DMS153 treated with DMSO at 0.1 percent for 48 hours (cell line): ENCODE data around the gene SCLY.
"Not testable (repeated sequence)": the region's sequence is repeated elsewhere in the genome, so short reads cannot be mapped to it uniquely, and the experiment has no call there.

Experiments used
- DNase-seq: peaks from one replicate; lab custom pipeline; 2025; ENCODE audit not compliant: unreplicated experiment; lab: John Stamatoyannopoulos, UW

Gene SCLY

DNA sequence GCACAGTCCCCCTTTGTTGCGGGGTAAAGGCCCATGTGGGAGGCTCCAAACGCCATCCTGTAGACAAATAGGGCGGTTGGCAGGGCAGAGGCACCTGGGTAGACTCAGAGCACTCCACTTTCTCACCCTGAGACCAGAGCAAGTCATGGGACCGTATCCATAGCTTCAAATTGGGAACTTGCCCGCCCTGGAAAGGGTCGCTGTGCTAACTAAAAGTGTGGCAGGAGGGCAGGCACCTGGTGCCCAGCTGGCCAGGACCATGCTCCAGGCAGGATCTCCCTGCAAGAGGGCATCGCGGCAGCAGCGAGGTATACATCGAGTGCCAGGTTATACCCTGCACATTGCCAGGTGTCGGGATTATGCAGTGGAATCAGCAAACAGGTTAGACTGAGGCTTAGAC lies 20.8 kb upstream of the SCLY start:
- DNase-seq, result no peak

DNA sequence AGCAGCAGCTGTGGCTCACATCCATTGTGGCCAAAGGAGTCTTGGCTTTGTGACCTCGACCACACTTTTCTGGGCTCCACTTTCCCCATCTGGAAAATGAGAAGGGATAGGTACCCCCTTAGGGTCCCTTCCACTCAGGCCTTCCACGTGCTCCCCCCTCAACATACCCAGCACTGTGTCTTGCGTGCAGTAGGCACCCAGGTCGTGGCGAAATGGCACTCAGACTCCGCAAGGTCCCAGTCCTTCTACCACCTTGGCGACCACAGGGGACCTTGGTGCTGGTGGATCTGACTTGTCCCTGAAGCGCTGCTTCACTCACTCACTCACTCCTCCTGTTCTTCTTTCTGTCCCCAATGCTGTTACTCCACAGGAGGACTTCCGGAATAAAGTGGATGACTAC lies 19.9 kb upstream of the SCLY start:
- DNase-seq, result no peak

DNA sequence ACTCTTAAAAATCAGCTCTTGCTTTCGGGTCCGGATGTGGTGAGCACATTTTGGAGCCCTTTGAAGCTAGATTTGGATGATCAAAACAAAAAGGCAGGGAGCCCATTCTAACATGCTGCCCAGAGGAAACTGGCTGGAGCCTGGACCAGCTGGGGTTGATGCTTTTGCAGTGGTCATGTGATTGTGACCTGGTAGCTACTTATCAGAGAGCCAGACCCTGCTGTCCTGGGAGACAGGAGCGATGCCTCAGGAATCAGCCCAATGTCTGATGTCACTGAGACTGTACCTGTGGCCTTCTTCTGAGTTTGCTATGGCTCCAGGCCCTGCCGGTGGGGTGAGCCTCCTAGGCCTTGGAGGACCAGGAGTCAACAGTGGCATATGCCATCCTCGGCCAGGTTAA lies 18.7 kb upstream of the SCLY start:
- DNase-seq, result no peak

DNA sequence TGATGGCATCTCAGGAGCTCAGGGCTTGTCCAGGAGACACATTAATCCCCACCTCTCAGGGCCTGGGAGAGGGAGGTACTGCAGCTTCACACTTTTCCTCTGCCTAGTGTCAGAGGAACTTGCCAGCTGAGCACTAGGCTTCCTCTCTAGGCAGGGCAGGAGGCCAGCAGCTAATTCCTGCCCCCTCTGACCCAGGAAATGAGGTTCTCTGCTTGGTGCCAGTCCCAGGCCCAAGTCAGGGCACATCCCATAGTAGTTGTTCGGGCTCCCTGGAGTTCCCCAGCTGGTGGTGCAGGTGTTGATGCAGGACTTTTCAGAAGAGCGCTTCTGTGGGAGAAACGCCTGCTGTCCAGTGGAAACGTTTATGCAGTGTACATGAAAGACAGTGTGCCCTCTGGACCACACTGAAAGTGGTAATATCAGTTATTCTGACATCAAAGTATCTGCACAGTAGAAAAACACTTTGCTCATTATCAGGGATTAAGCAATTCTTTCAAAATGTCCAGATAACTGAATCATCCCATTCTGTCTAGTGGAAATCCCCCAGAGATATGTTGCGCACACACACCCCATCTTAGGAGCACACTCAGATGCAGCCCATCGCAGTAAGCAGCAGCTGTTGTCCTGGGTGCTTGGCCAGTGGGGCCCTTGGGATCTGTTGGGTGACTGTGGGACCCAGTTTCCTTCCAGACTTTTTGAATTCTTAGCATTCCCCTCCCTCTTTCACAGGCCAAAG lies 17.8 kb upstream of the SCLY start:
- DNase-seq, result no peak

DNA sequence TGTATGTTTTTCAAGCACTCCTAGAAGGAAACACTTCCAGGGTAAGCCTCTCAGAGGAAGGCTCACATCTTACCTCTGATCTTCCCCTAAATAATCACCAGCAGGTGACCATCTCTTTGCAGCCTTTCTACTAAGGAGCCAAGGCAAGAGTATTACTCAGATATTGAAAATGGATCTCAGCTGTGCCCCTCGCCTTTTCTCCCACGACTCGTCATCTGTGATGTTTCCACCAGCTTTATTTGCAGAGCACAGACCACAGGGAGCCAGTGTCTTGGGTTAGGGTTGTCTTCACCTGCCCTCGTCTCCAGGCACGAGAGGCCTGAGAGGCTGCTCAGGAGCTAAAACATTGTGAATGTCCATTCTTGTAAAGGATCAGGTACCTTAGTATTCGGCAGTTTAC lies 16.9 kb upstream of the SCLY start:
- DNase-seq, result no peak

DNA sequence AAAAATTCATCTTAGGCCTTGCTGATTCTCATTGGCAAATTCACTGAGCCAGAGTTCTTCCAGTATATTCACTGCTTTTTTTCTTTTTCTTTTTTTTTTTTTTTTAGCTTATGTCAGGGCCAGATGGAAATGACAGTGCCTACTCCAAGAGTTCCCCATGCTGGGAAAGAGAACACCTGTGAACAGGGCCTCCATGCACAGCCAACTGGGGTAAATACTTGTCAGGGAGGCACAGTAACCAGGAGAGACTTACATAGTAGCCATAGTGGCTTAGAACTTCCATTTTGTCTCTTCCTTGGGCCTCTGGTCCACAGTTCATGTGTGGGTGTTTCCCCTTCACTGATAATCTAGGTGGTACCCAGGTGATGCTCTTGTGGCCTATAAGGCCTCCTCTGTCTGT lies 15.2 kb upstream of the SCLY start:
- no peak for DNase-seq

DNA sequence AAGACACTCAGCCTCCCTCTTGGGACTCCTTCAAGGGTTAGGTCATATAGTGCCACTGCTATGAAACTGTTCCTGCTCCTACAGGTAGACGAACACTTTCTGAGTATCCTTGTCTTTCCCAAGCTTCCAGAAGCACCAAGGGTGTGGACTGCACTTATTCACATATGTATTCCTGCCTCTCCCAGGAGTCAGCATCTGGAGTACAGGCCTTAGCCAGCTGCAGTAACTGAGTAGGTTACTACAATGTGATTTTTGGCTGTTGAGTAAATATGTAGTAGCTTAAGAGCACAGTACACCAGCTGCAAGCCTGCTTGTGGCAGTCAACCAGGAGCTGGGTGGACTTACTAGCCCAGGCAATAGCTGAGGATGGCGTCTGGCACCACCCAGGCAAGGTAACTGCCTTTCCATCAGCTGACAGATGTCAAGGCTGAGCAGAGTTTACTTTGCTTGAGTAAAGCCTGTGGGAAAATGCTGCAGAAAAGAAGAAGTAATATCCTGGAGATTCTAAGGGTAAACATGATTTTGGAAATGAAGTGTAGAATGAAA lies 14.0 kb upstream of the SCLY start:
- no peak for DNase-seq

DNA sequence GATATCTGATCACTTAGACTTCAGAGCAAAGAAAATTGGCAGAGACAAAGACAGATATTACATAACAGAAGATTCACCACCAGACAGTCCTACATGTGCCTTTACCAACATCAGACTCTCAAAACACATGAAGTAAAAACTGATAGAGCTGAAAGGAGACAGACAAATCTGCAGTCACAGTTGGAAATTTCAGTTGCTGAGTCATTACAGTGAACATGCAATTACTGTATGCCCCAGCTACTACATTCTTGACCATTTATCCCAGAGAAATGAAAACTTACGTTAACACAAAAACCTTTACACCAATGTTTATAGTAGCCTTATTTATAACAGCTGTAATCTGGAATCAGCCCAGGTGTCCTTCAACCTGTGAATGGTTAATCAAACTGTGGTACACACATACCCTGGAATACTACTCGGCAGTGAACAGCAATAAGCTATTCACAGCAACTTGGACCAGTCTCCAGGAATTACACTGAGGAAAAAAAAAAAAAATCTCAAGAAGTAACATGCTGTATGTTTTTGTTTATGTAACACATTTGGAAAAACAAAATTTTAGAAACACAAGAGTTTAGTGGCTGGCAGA lies 7.5 kb upstream of the SCLY start:
- DNase-seq, result no peak

DNA sequence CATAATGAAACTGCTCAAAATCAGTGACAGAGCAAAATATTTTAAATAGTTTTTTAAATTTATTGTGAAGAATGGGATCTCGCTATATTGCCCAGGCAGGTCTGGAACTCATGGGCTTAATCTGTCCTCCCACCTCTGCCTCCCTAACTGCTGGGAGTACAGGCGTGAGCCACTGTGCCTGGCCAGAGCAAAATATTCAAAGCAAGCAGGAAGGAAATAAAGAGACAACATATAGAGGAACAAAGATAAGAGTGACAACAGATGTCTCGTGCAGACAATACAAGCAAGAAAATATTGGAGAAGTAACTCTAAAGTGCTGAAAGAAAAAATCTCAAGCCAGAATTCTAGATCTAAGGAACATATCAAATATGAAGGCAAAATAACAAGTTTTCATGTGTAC lies 5.0 kb upstream of the SCLY start:
- no peak for DNase-seq

DNA sequence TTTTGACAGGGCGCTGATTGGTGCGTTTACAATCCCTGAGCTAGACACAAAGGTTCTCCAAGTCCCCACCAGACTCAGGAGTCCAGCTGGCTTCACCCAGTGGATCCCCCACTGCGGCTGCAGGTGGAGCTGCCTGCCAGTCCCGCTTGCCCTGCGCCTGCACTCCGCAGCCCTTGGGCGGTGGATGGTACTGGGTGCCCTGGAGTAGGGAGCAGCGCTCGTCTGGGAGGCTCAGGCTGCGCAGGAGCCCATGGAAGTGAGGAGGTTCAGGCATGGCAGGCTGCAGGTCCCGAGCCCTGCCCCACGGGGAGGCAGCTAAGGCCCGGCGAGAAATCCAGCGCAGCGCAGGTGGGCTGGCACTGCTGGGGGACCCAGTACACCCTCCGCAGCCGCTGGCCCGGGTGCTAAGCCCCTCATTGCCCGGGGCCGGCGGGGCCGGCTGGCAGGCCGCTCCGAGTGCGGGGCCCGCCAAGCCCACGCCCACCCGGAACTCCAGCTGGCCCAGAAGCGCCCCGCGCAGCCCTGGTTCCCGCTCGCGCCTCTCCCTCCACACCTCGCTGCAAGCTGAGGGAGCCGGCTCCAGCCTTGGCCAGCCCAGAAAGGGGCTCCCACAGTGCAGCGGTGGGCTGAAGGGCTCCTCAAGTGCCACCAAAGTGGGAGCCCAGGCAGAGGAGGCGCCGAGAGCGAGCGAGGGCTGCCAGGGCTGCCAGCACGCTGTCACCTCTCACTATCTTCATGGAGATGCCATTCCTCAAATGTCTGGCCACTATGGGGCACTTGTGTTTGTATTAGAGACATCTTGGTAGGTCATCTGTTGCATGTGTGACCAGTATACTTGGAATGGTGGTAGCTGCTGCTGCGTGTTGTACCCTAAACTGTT lies 2.9 kb upstream of the SCLY start:
- DNase-seq, result not testable (repeated sequence)

DNA sequence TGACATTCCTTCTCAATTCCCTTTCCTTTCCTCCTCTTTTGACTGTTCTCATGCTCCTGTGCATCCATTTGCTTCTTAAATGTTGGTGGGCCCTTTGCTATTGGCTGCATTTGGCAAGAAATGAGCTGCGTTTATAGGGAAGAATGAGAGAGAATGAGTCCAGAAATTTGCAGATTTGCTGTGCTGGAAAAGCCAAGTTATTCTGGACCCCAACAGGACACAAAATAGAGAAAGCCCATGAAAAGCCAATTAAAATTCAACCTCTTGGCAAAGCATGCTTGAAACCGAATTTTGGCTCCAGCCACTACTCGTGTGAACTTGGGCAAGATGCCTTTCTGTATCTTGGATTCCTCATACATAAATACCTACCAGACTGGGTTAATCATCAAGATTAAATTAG lies 1.3 kb upstream of the SCLY start:
- no peak for DNase-seq

DNA sequence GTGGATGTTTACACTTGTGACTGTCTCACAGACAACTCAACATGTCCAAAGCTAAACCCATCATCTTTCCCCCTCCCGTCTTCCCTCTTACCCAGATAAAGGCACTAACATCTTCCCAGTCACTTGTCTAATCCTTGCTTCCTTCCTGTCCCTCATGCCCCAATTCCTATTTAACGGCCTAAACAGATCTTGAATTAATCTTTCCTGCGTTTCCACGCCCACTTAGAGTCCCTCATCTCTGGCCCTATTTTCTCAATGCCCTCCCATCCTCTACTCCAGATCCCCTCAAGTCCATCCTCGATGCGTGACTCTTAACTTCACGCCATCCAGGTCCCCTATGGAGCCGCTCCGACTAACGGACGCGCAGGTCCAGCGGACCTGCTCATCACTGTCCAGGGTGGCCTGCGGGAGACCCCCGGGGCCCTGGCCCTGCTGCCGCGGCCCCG lies 682 bp upstream of the SCLY start:
- no peak for DNase-seq

DNA sequence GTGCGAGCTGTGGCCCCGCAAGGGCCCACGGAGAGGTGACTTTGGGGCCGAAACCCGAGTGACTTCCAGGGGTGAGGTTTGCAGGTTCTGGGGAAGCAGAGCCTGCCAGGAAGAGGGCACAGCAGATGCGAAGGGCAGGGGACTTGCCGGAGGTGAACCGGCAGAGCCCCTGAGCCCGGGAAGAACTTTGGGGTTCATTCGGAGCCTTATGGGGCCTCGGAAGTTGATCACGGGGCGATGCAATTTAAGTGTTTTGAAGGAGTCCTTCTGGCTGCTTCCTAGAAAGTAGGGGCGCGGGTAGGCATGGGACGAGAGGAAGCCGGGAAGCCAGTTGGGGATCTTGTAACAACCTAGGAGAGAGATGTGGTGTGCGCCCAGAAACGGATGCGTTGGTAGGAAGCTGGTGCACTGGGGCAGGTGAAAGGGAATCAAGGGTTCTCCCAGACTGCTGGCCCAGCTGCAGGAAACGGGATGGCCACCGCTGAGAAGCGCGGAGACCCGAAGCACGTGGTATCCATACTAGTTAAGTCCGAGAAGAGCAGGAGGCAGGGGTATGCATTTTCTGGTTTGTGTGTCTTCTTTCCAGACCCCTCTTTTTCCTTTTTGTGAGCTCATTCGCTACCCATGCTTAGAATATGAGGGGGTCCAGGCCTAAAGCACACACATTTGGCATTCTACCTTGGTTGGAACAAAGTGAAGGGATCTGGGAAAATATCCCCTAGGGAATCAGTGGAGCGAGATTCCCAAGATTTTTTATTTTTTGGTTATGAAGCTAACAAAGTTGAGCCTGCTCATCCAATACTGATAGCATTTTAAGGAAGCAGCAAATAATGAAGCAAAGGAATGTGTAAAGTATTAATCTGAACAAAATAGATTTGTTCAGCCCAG lies 758 bp downstream of the SCLY start:
- peak; percentile 12 for DNase-seq

DNA sequence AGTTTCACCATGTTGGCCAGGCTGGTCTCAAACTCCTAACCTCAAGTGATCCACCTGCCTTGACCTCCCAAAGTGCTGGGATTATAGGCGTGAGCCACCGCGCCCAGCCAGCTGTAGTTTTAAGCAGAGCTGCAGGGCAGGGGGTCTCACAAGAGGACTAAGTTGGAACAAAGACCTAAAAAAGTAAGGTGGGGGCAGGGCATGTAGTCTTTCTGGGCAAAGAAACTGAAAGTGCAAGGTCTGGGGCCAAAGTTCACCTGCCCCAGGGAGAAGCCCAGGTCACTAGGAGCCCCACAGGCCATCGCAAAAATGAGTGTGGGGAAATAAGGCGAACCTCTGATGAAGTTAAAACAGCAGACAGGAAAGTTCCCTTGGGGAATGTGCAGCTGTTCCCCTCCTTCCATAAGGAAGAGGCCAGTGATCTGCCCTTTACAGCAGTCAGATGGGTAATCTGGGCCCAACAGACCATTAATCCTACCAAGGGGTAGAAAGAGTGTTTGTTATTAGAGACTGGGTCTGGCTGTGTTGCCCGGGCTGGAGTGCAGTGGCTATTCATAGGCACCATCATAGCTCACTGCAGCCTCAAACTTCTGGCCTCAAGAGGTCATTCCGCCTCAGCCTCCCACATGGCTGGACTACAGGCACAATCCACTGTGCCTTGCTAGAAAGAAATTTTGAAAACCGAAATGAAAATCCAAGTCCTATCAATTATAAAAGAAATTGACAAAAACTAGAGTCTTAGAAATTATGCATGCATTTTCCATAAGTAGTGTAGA lies 2.8 kb downstream of the SCLY start:
- DNase-seq, result no peak

DNA sequence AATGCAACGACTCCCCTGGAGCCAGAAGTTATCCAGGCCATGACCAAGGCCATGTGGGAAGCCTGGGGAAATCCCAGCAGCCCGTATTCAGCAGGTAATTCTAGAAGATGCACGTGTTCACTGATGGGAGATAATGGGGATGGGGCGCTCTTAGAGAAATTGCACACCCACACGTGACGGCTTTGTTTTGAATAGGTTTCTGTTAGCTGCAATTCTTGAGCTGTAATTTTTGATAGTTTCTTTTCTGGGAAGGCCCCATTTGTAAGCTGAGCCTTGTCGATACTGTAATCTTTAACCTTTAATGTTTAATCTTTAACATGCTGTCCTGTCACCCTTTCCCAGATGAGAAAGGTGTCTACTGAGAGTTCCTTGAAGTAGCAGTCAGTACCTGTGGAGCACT lies 3.6 kb downstream of the SCLY start:
- DNase-seq, result no peak

DNA sequence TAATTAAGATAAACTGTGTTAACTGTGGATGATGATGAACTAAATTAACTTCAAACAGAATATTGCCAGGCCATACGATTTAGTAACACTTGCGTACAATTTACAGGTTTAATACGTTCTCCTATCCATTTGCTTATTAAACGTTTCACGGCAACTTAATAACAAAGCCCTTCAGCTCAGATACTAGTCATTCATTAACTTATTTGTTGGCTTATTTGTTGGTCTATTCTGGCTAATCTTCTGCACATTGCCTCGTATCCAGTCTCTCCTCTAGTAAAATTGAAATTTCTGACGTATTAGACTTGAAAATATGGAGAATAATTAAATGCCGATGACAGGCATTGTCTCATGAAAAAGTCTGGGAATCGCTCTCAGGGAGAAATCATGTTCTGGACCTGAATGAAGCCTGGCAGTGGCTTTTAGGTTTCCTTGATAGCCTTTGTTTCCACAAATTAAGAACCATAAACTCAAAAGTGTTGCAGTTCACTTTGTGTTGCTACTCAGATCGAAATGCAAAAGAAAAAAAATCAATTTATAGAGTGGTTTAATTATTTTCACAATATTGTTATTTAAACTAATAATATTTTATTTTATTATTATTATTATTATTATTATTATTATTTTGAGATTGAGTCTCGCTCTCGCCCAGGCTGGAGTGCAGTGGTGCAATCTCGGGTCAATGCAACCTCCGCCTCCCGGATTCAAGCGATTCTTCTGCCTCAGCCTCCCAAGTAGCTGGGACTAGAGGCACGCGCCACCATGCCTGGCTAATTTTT lies 4.5 kb downstream of the SCLY start:
- DNase-seq, result no peak

DNA sequence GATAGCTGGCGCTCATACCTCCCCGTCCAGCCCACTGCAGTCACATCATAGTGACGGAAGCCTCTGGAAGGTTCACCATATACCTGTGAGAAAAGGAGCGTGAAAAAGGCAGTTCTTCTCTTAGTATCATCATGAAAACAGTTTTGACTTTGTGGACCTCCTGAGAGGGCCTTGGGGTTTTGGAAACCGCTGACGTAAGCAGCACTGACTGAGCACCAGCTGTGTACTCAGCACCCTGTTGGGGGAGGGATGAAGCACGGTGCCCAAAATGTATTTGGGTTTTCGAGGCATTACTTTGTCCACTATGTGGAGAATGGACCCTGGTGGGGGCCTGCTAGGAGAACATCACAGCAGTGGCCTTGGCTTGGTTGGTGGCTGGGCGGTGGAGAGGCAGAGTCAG lies 5.4 kb downstream of the SCLY start:
- DNase-seq, result no peak

DNA sequence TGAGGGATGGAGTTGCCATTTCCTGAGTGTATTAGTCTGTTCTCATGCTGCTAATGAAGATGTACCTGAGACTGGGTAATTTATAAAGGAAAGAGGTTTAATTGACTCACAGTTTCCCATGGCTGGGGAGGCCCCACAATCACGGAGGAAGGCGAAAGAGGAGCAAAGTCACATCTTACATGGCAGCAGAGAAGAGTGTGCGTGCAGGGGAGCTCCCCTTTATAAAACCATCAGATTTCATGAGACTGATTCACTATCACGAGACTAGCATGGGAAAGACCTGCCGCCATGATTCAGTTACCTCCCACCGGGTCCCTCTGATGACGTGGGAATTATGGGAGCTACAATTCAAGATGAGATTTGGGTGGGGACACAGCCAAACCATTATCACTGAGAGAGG lies 5.9 kb downstream of the SCLY start:
- DNase-seq, result not testable (repeated sequence)

DNA sequence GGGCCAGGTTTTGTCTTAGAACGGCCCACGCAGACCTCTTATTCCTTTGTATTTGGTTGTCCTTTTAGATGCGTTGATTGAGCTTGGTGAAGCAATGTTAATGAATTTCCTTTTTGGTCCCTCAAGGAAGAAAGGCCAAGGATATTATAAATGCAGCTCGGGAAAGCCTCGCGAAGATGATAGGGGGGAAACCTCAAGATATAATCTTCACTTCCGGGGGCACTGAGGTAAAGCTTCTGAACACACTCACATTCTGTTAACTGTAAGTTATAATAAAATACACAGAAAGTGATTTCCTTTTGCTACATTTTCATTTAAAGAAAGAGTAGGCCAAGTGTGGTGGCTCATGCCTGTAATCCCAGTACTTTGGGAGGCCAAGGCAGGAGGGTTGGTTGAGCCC lies 7.1 kb downstream of the SCLY start:
- DNase-seq, result no peak
